OCI-LY1 (cell line): Measurements from ENCODE around the gene C1orf87.

Source experiments
- H2AFZ ChIP-seq: fragments of 200-600 bp; sonication (generic), shearing (Covaris generic); 2 replicates; pipeline ENCODE4 v1.6.0; 2014; ENCODE audit warnings: antibody characterized with exemption, mild to moderate bottlenecking, low read length
- H3F3A ChIP-seq: fragments of 200-600 bp; sonication (generic), shearing (Covaris generic); 2 replicates; pipeline ENCODE4 v1.6.0; 2014; ENCODE audit warnings: mild to moderate bottlenecking, antibody characterized with exemption, low read length, moderate library complexity; ENCODE audit not compliant: insufficient read depth
- H3K27ac ChIP-seq: fragments of 200-600 bp; sonication (generic); 2 replicates; pipeline ENCODE4 v1.5.1; 2014; ENCODE audit warnings: low read length, mixed run types, mild to moderate bottlenecking, low read depth; ENCODE audit not compliant: poor library complexity, severe bottlenecking
- H3K27me3 ChIP-seq: fragments of 200-600 bp; sonication (generic); 2 replicates; pipeline ENCODE4 v1.6.0; 2014; ENCODE audit warnings: antibody characterized with exemption, mild to moderate bottlenecking, low read length, moderate library complexity; ENCODE audit not compliant: insufficient read depth
- H3K36me3 ChIP-seq: fragments of 200-600 bp; sonication (generic); 2 replicates; pipeline ENCODE4 v1.6.1; 2014; ENCODE audit warnings: mild to moderate bottlenecking, antibody characterized with exemption, low read length, moderate library complexity, mixed read lengths; ENCODE audit not compliant: insufficient read depth
- H3K4me1 ChIP-seq: fragments of 200-600 bp; sonication (generic); 2 replicates; pipeline ENCODE4 v1.5.1; 2014; ENCODE audit warnings: mild to moderate bottlenecking, low read length, moderate library complexity; ENCODE audit not compliant: insufficient read depth, severe bottlenecking
- H3K4me2 ChIP-seq: fragments of 200-600 bp; sonication (generic), shearing (Covaris generic); 2 replicates; pipeline ENCODE4 v1.6.1; 2014; ENCODE audit warnings: low read length
- H3K4me3 ChIP-seq: fragments of 200-600 bp; sonication (generic); 2 replicates; pipeline ENCODE4 v1.5.1; 2014; ENCODE audit warnings: low read length, low read depth, mild to moderate bottlenecking, mixed read lengths; ENCODE audit not compliant: poor library complexity, severe bottlenecking
- H3K79me2 ChIP-seq: fragments of 200-600 bp; shearing (Covaris generic); 2 replicates; pipeline ENCODE4 v1.6.1; 2016; ENCODE audit warnings: mixed run types, low read length, mixed read lengths; ENCODE audit not compliant: insufficient read depth
- H3K9ac ChIP-seq: fragments of 200-600 bp; sonication (generic), shearing (Covaris generic); 2 replicates; pipeline ENCODE4 v1.6.1; 2014; ENCODE audit warnings: mild to moderate bottlenecking, low read length, mixed read lengths
- H3K9me2 ChIP-seq: fragments of 200-600 bp; sonication (generic), shearing (Covaris generic); 2 replicates; pipeline ENCODE4 v1.6.1; 2014; ENCODE audit warnings: low read depth, mild to moderate bottlenecking, low read length, mixed read lengths
- H3K9me3 ChIP-seq: fragments of 200-600 bp; shearing (Covaris generic); 2 replicates; pipeline ENCODE4 v1.6.1; 2014; ENCODE audit warnings: low read length, mixed read lengths
- H4K20me1 ChIP-seq: fragments of 200-600 bp; sonication (generic), shearing (Covaris generic); 2 replicates; pipeline ENCODE4 v1.6.0; 2016; ENCODE audit warnings: mild to moderate bottlenecking, low read length; ENCODE audit not compliant: insufficient read depth
- EZH2 ChIP-seq: fragments of 200-600 bp; sonication (generic), shearing (Covaris generic); IDR thresholded peaks from 2 replicates; pipeline ENCODE4 v1.8.0; 2017; ENCODE audit warnings: borderline replicate concordance, mixed run types, mild to moderate bottlenecking, antibody characterized with exemption, low read length, moderate library complexity, mixed read lengths
- TF ChIP-seq, protein P1 (sequence below): fragments of 200-600 bp; sonication (generic), shearing (Covaris generic); IDR thresholded peaks from 2 replicates; pipeline ENCODE4 v1.5.1; 2017; ENCODE audit warnings: mild to moderate bottlenecking, antibody characterized with exemption, low read length, moderate library complexity, mixed read lengths

Gene C1orf87

DNA sequence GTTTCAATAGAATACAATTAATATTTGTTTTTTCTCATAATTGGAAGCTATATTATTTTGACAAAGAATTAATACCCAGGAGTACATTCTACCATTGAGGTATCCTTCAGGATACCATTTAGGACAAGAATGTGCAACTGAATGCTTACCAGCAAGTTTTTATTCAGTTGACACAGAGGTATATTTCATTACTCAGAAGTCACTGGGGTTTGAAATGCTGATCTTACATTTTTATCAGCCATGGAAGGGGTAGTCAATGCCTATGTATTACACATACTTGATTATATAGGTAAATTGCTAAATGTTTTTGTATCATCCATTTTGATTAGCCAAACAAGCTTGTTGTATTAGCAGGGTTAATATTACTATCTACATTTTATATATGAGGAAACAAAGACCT lies 48.0 kb downstream of the C1orf87 start:
- Histone ChIP-seq H4K20me1 (no peaks in the 10 kb centered on the region), H3K4me1 (no peaks in the 10 kb centered on the region), H3K9ac (no peak overlapping the region), H3K27me3 (no peaks in the 10 kb centered on the region), H3F3A (no peaks in the 10 kb centered on the region), H3K9me2 (no peaks in the 10 kb centered on the region), H3K27ac (no peak overlapping the region), H3K4me2 (no peak overlapping the region), H3K9me3 (no peaks in the 10 kb centered on the region), H3K4me3 (no peak overlapping the region), H2AFZ (no peak overlapping the region), H3K79me2 (no peaks in the 10 kb centered on the region), H3K36me3 (no peaks in the 10 kb centered on the region)
- TF ChIP-seq, protein P1, sequence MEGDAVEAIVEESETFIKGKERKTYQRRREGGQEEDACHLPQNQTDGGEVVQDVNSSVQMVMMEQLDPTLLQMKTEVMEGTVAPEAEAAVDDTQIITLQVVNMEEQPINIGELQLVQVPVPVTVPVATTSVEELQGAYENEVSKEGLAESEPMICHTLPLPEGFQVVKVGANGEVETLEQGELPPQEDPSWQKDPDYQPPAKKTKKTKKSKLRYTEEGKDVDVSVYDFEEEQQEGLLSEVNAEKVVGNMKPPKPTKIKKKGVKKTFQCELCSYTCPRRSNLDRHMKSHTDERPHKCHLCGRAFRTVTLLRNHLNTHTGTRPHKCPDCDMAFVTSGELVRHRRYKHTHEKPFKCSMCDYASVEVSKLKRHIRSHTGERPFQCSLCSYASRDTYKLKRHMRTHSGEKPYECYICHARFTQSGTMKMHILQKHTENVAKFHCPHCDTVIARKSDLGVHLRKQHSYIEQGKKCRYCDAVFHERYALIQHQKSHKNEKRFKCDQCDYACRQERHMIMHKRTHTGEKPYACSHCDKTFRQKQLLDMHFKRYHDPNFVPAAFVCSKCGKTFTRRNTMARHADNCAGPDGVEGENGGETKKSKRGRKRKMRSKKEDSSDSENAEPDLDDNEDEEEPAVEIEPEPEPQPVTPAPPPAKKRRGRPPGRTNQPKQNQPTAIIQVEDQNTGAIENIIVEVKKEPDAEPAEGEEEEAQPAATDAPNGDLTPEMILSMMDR: no peak
- TF ChIP-seq EZH2: no peak

DNA sequence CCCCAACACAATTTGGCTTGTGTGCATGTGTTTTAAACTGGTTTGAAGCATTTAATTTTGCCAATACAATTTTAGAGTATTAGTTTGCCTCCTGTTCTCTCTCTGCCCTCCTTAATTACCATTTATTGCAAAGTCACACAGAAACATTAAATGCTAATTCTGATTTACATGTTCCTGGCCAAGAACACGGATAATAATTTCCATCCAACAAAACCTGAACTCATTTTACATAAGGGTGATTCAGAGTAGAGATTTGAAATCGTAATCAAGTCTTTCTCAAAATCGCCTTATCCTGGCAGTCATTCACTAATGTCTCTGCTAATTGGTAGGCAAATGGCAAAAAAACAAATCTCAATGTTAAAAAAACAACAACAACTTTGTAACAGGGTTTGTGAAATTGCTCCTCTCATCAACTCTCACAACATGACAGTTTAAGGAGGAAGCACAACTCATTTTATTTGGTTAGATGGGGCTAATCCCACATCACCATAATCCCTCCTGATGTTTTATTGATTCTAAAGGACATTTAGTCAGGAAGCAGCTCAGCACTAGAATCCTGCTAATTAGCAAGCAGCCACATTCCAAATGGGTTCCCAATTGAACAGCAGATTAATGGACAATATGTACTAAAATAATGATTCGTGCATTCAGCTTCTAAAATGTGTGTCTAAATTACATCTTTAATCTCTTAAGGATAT lies 55.9 kb downstream of the C1orf87 start:
- H3K36me3 ChIP-seq: no peaks in the 10 kb centered on the region
- H3K9me3 ChIP-seq: no peaks in the 10 kb centered on the region
- no peaks in the 10 kb centered on the region for H3K9me2 ChIP-seq
- H3K27ac ChIP-seq: no peak overlapping the region
- no peak overlapping the region for H3K4me2 ChIP-seq
- H4K20me1 ChIP-seq: no peaks in the 10 kb centered on the region
- H3K9ac ChIP-seq: no peak overlapping the region
- no peaks in the 10 kb centered on the region for H3K4me1 ChIP-seq
- TF ChIP-seq, protein P1: no peak
- TF ChIP-seq EZH2: no peak
- no peaks in the 10 kb centered on the region for H3F3A ChIP-seq
- no peak overlapping the region for H2AFZ ChIP-seq
- no peak overlapping the region for H3K4me3 ChIP-seq
- no peaks in the 10 kb centered on the region for H3K79me2 ChIP-seq
- no peaks in the 10 kb centered on the region for H3K27me3 ChIP-seq

DNA sequence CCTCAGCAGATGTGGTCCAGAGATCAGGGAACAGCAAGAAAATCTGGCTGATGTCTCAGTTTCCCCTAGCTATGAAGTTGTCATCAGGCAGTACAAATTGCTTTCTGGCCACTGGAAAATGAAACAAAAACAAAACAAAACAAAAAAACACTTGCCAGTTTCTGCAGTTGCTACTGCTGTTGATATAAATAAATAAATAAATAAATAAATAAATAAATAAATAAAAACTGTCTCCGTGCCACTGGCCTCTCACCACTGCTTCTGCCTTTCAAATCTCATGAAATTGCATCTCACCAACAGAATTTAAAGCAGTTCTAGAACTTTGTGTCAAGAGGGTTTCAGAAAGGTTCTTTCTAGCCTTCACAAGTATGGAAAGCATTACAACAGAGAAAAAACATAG lies 62.9 kb downstream of the C1orf87 start:
- no peaks in the 10 kb centered on the region for H3K79me2 ChIP-seq
- H3K4me1 ChIP-seq: no peaks in the 10 kb centered on the region
- no peak overlapping the region for H3K9ac ChIP-seq
- H2AFZ ChIP-seq: no peak overlapping the region
- no peak overlapping the region for H3K4me3 ChIP-seq
- H3K27me3 ChIP-seq: no peaks in the 10 kb centered on the region
- no peaks in the 10 kb centered on the region for H3F3A ChIP-seq
- no peak overlapping the region for H3K27ac ChIP-seq
- no peaks in the 10 kb centered on the region for H3K9me3 ChIP-seq
- TF ChIP-seq EZH2: no peak
- TF ChIP-seq, protein P1: no peak
- no peaks in the 10 kb centered on the region for H4K20me1 ChIP-seq
- no peaks in the 10 kb centered on the region for H3K36me3 ChIP-seq
- H3K9me2 ChIP-seq: no peaks in the 10 kb centered on the region
- no peak overlapping the region for H3K4me2 ChIP-seq
